Stimulated activated CD8-positive, alpha-beta memory T cell treated with anti-CD3 and anti-CD28 coated beads, Interleukin-4, amount 100 ng/mL, for 4 hours (primary cell): ENCODE data around the gene INAVA.
"Not testable (repeated sequence)": the region's sequence is repeated elsewhere in the genome, so short reads cannot be mapped to it uniquely, and the experiment has no call there.

ENCODE experiments used
- DNase-seq, 2 donors: peaks; one replicate each; pipeline ENCODE4 v3.0.0-alpha.2; 2020; ENCODE audit warnings: low read depth in 2 of 2, low spot score in 1 of 2

Gene INAVA

DNA sequence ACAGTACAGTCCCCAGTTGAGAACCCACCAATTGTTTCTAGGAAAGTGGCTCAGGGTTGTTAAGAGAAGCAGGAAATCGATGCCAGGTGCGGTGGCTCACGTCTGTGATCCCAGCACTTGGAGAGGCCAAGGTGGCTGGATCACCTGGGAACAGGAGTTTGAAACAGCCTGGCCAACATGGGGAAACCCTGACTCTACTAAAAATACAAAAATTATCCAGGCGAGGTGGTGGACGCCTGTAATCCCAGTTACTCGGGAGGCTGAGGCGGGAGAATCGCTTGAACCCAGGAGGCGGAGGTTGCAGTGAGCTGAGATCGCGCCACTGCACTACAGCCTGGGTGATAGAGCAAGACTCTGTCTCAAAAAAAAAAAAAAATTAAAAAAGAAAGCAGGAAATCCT is 67.5 kb downstream of the INAVA start:
- not testable (repeated sequence) for DNase-seq

DNA sequence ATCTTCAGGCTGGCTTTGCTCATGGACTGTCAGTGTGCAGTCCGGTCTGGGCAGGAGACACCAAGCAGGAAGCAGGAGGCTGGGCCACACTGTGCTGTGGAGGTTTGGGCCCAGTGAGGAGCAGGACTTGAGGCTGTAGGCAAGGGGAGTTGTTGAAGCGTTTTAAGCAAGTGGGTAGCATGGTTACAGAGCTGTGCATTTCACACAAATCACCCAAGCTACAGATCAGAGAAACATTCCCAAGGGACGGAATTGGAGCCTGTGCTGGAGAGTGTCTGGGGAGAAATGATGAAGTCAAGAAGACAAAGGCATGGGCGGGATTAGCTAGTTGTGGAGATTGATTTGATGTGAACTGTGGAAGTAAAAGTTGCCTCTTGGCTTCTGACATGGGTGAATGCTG is 67.9 kb downstream of the INAVA start:
- DNase-seq = no peak

- no peak for DNase-seq
Measured at GRCh38 chr1:200963076-200963475, 68.4 kb downstream of the INAVA start.

- not testable (repeated sequence) for DNase-seq
Measured at GRCh38 chr1:200963888-200964287, 69.2 kb downstream of the INAVA start.
